OCI-LY7 (cell line): ENCODE data around the gene RPS6KB2. TPM values are rescaled to one million over a fixed set of nuclear protein-coding genes. Genes with fewer than 3 reads are reported as not detected.

Experiments used
- BruUV-seq: library from RNA; stranded (reverse); fragments of 400-500 nt; replicated peaks from 2 replicates; lab custom pipeline; 2021; lab: Mats Ljungman, UMichigan
- CTCF ChIA-PET: fragments of 300-600 bp; sonication (Branson Sonifier 250); formaldehyde crosslinking; loops from one replicate; lab custom pipeline; 2022; ENCODE audit warnings: antibody characterized with exemption; ENCODE audit not compliant: unreplicated experiment; lab: Charles Lee
- POLR2A ChIA-PET: fragments of 300-600 bp; sonication (Branson Sonifier 250); formaldehyde crosslinking; loops from one replicate; lab custom pipeline; 2022; ENCODE audit warnings: antibody characterized with exemption; lab: Charles Lee
- DNase-seq: peaks from one replicate; pipeline ENCODE4 v3.0.0-alpha.2; 2015; ENCODE audit warnings: low spot score
- H2AFZ ChIP-seq: fragments of 200-600 bp; sonication (generic), shearing (Covaris generic); 2 replicates; pipeline ENCODE4 v1.6.1; 2014; ENCODE audit warnings: mild to moderate bottlenecking, antibody characterized with exemption, low read length, moderate library complexity
- H3K27ac ChIP-seq: fragments of 200-600 bp; sonication (generic); 2 replicates; pipeline ENCODE4 v1.5.1; 2014; ENCODE audit warnings: mixed run types, low read depth, mild to moderate bottlenecking, moderate library complexity, low read length, inconsistent platforms; ENCODE audit not compliant: poor library complexity, severe bottlenecking
- H3K36me3 ChIP-seq: fragments of 200-600 bp; sonication (generic); 2 replicates; pipeline ENCODE4 v1.6.1; 2014; ENCODE audit warnings: mild to moderate bottlenecking, antibody characterized with exemption, low read length, moderate library complexity, mixed read lengths; ENCODE audit not compliant: insufficient read depth
- H3K4me1 ChIP-seq: fragments of 200-600 bp; sonication (generic); 2 replicates; pipeline ENCODE4 v1.5.1; 2014; ENCODE audit warnings: mild to moderate bottlenecking, low read length; ENCODE audit not compliant: insufficient read depth, poor library complexity, severe bottlenecking
- H3K4me2 ChIP-seq: fragments of 200-600 bp; sonication (generic); 2 replicates; pipeline ENCODE4 v1.6.1; 2014; ENCODE audit warnings: mild to moderate bottlenecking, low read length
- H3K4me3 ChIP-seq: fragments of 200-600 bp; sonication (generic); 2 replicates; pipeline ENCODE4 v1.5.1; 2014; ENCODE audit warnings: mild to moderate bottlenecking, low read depth, low read length; ENCODE audit not compliant: poor library complexity, severe bottlenecking
- H3K79me2 ChIP-seq: fragments of 200-600 bp; sonication (generic); 2 replicates; pipeline ENCODE4 v1.6.1; 2016; ENCODE audit warnings: low read depth, mild to moderate bottlenecking, low read length, moderate library complexity, mixed read lengths; ENCODE audit not compliant: insufficient read depth
- H3K9me2 ChIP-seq: fragments of 200-600 bp; sonication (generic); 2 replicates; pipeline ENCODE4 v1.6.1; 2016; ENCODE audit warnings: mild to moderate bottlenecking, low read length, mixed read lengths; ENCODE audit not compliant: insufficient read depth
- H3K9me3 ChIP-seq: fragments of 200-600 bp; sonication (generic); 2 replicates; pipeline ENCODE4 v1.6.1; 2014; ENCODE audit warnings: mild to moderate bottlenecking, mixed run types, low read length, mixed read lengths
- H4K20me1 ChIP-seq: fragments of 200-600 bp; sonication (generic); 2 replicates; pipeline ENCODE4 v1.6.1; 2014; ENCODE audit warnings: mild to moderate bottlenecking, antibody characterized with exemption, low read length, moderate library complexity, mixed read lengths; ENCODE audit not compliant: insufficient read depth
- CTCF ChIP-seq: fragments of 200-600 bp; sonication (generic); conservative IDR thresholded peaks from 2 replicates; pipeline ENCODE4 v1.5.1; 2014; ENCODE audit warnings: mild to moderate bottlenecking, antibody characterized with exemption, low read length, moderate library complexity, mixed read lengths
- EZH2phosphoT487 ChIP-seq: fragments of 200-600 bp; sonication (generic); IDR thresholded peaks from 2 replicates; pipeline ENCODE4 v1.6.1; 2018; ENCODE audit warnings: low read depth, borderline replicate concordance, mild to moderate bottlenecking, mixed run types, antibody characterized with exemption, low read length, moderate library complexity, mixed read lengths
- intact Hi-C: fragments of 100-400 bp; cut with micrococcal nuclease; formaldehyde crosslinking; loops from one replicate; pipeline ENCODE4 v1.10.0; 2022; ENCODE audit not compliant: unreplicated experiment
- total RNA-seq, 2 experiments: library from RNA; depleted of rRNA in 1 of 2; stranded (reverse); fragments of >200 nt in 1 of 2; shearing (Covaris generic) in 1 of 2; gene quantifications; 2 replicates each; pipeline ENCODE4 v1.2.3, GENCODE V29; 2014 to 2022

The RPS6KB2 gene
- total RNA-seq, 2 experiments from 2014 or later, result 48.3 to 69.4 TPM

- TF ChIP-seq CTCF (no peak), EZH2phosphoT487 (no peak)
- Histone ChIP-seq H3K4me2 (peak overlapping the region; percentile 97), H3K4me3 (peak overlapping the region; percentile 81), H3K9me2 (no peaks in the 10 kb centered on the region), H3K36me3 (peaks cover 71% of the 10 kb centered on the region), H3K4me1 (peaks cover 62% of the 10 kb centered on the region), H4K20me1 (peaks cover 12% of the 10 kb centered on the region), H3K79me2 (peaks cover 29% of the 10 kb centered on the region), H3K9me3 (no peaks in the 10 kb centered on the region), H3K27ac (peak overlapping the region; percentile 94), H2AFZ (no peak overlapping the region)
- no peak for DNase-seq
- BruUV-seq, result no TSS peak
- intact Hi-C loops, result no loop called here
- CTCF ChIA-PET, result no interaction called here
- POLR2A ChIA-PET, result interaction anchor here (3.3 kb wide), 1 partner anchor 32 kb away, joined by 38 read pairs; the partner anchor contains the start of genes PPP1CA and TBC1D10C
Observed at GRCh38 chr11:67435031-67435726, 6.9 kb downstream of the RPS6KB2 start.

DNA sequence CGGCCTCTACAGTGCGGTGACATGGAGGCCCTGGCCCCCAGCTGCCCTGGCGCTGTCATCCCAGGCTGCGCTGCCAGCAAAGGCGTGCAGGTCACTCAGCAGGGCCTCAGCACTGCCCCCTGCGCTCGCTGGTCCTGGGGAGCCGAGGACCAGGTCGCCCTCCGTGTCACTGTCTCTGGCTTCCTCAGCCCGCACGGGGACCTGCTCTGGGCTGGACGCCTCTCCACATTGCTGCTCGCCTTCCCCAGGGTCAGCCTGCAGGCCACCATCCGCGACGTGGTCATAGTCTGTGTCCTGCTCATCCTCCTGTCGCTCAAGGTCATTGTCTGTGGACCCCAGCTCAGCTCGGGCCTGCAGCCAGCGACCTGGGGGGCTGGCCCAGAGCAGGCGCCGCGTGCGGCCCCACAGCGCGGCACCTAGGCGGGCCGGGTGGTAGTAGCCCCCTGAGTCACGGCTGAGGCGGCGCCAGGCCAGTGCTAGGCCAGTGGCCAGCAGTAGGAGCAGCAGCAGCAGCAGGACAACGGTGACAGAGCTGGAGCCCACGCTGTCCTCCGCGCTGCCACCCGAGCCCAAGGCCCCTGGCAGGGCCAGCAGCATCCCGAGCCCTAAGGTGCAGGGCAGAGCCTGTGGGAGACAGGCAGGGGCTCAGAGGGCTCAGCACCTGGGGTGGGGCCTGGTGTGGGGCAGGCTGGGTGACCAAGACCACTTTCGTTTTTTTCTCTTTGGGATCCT is 7.6 kb downstream of the RPS6KB2 start:
- Histone ChIP-seq H3K36me3 (peaks cover 68% of the 10 kb centered on the region), H3K9me3 (no peaks in the 10 kb centered on the region), H3K27ac (peak overlapping the region; percentile 94), H3K4me3 (peak overlapping the region; percentile 81), H4K20me1 (peaks cover 12% of the 10 kb centered on the region), H2AFZ (no peak overlapping the region), H3K9me2 (no peaks in the 10 kb centered on the region), H3K4me2 (peak overlapping the region; percentile 97), H3K4me1 (peaks cover 69% of the 10 kb centered on the region), H3K79me2 (peaks cover 29% of the 10 kb centered on the region)
- TF ChIP-seq CTCF (no peak), EZH2phosphoT487 (no peak)
- POLR2A ChIA-PET, result interaction anchor here (2.6 to 3.6 kb wide), 4 partner anchors 24 to 33 kb away, joined by 18 to 38 read pairs (median 29); partner anchors contain the start of genes PPP1CA, TBC1D10C and TMEM134
- TSS peak; percentile 88 for BruUV-seq
- no peak for DNase-seq
- intact Hi-C loops, result loop anchor here (2.0 kb wide), 1 partner anchor 27 kb away; no protein-coding TSS in a partner anchor
- CTCF ChIA-PET, result interaction anchor here (0.5 kb wide), 2 partner anchors 43 to 1856 kb away, joined by 3 to 4 read pairs; no protein-coding TSS in a partner anchor
